ENCODE results near the gene EEF1AKMT1. TPM values are rescaled to one million over a fixed set of nuclear protein-coding genes. Genes with fewer than 3 reads are reported as not detected.
A peak's percentile ranks its signal among the peaks of the same experiment; 100 is the strongest.

The EEF1AKMT1 gene
- total RNA-seq, 4 donors from 2014 or later = 2.0 to 24.7 (median 4.7) TPM

- Histone ChIP-seq H3K9me3 (no peaks in the 10 kb centered on the region), H3K4me3 (no peak overlapping the region), H3K36me3 (peaks cover 6% of the 10 kb centered on the region), H3K27ac (peak overlapping the region; percentile 76), H3K4me1 (peaks cover 20% of the 10 kb centered on the region), H3K27me3 (no peaks in the 10 kb centered on the region)
- 17% methylated on average over 5 of the region's 5 CpGs for WGBS
- DNase-seq (ENCODE audit: low spot score in 2 of 2) = peak; percentile 87 to 93
- TF ChIP-seq POLR2AphosphoS5 (IDR thresholded peaks at IDR 0.05) (peak in 2 of 3 donors; percentile 48 to 68), POLR2A (IDR thresholded peaks at IDR 0.05) (no peak)
These were observed 40.6 kb upstream of the EEF1AKMT1 start for GRCh38 chr13:20814224-20814910.

- Histone ChIP-seq H3K27me3 (no peaks in the 10 kb centered on the region), H3K27ac (no peak overlapping the region), H3K4me1 (peaks cover 20% of the 10 kb centered on the region), H3K9me3 (no peaks in the 10 kb centered on the region), H3K36me3 (peaks cover 16% of the 10 kb centered on the region), H3K4me3 (no peak overlapping the region)
- WGBS = 90% methylated on average over 7 of the region's 7 CpGs
- no peak for DNase-seq (ENCODE audit: low spot score in 2 of 2)
- no peak for TF ChIP-seq POLR2A (IDR thresholded peaks at IDR 0.05)
- no peak for TF ChIP-seq CTCF (IDR thresholded peaks at IDR 0.05)
- no peak for TF ChIP-seq EP300 (IDR thresholded peaks at IDR 0.05)
- TF ChIP-seq POLR2AphosphoS5 (IDR thresholded peaks at IDR 0.05) = no peak
These were observed 39.1 kb upstream of the EEF1AKMT1 start for GRCh38 chr13:20812890-20813289.

GRCh38 chr13:20810808-20811207 lies 37.0 kb upstream of the EEF1AKMT1 start:
- Histone ChIP-seq H3K9me3 (no peaks in the 10 kb centered on the region), H3K27ac (no peak overlapping the region), H3K4me3 (no peak overlapping the region), H3K4me1 (peaks cover 20% of the 10 kb centered on the region), H3K36me3 (peaks cover 31% of the 10 kb centered on the region), H3K27me3 (no peaks in the 10 kb centered on the region)
- 96% methylated on average over 2 of the region's 2 CpGs for WGBS
- TF ChIP-seq CTCF (IDR thresholded peaks at IDR 0.05) = no peak
- no peak for TF ChIP-seq POLR2AphosphoS5 (IDR thresholded peaks at IDR 0.05)
- no peak for TF ChIP-seq EP300 (IDR thresholded peaks at IDR 0.05)
- TF ChIP-seq POLR2A (IDR thresholded peaks at IDR 0.05) = no peak
- no peak for DNase-seq (ENCODE audit: low spot score in 2 of 2)

GRCh38 chr13:20808874-20809273 lies 35.1 kb upstream of the EEF1AKMT1 start:
- 96% methylated on average over 4 of the region's 4 CpGs for WGBS
- Histone ChIP-seq H3K9me3 (no peaks in the 10 kb centered on the region), H3K36me3 (peaks cover 31% of the 10 kb centered on the region), H3K27me3 (no peaks in the 10 kb centered on the region), H3K27ac (no peak overlapping the region), H3K4me3 (no peak overlapping the region), H3K4me1 (peaks cover 6% of the 10 kb centered on the region)
- no peak for TF ChIP-seq CTCF (IDR thresholded peaks at IDR 0.05)
- TF ChIP-seq POLR2A (IDR thresholded peaks at IDR 0.05) = no peak
- no peak for TF ChIP-seq POLR2AphosphoS5 (IDR thresholded peaks at IDR 0.05)
- no peak for TF ChIP-seq EP300 (IDR thresholded peaks at IDR 0.05)
- no peak for DNase-seq (ENCODE audit: low spot score in 2 of 2)

GRCh38 chr13:20803180-20803965 lies 29.6 kb upstream of the EEF1AKMT1 start:
- H3K4me3 ChIP-seq = no peak overlapping the region
- no peaks in the 10 kb centered on the region for H3K27me3 ChIP-seq
- DNase-seq (ENCODE audit: low spot score in 2 of 2) = no peak
- WGBS = 87% methylated on average over 3 of the region's 3 CpGs
- H3K27ac ChIP-seq = no peak overlapping the region
- H3K9me3 ChIP-seq = no peaks in the 10 kb centered on the region
- TF ChIP-seq CTCF (IDR thresholded peaks at IDR 0.05) (no peak), EP300 (IDR thresholded peaks at IDR 0.05) (no peak), POLR2AphosphoS5 (IDR thresholded peaks at IDR 0.05) (no peak), POLR2A (IDR thresholded peaks at IDR 0.05) (no peak)
- peaks cover 32% of the 10 kb centered on the region for H3K36me3 ChIP-seq
- H3K4me1 ChIP-seq = no peaks in the 10 kb centered on the region

All from suprapubic skin (tissue), 4 donors.